ENCODE data around the gene UBLCP1. TPM values are rescaled to one million over a fixed set of nuclear protein-coding genes. Genes with fewer than 3 reads are reported as not detected.
"Not testable (repeated sequence)": the region's sequence is repeated elsewhere in the genome, so short reads cannot be mapped to it uniquely, and the experiment has no call there.

Gene UBLCP1
- total RNA-seq, 1 donor: 36.7 TPM

- TF ChIP-seq CTCF (IDR thresholded peaks at IDR 0.05; ENCODE audit: insufficient read depth, low read depth, low read length): no peak
- DNase-seq (ENCODE audit: low read depth): peak; percentile 76
- H3K4me3 ChIP-seq (ENCODE audit: low read depth, low read length): no peak overlapping the region
Measured at GRCh38 chr5:159231167-159231566, 31.9 kb upstream of the UBLCP1 start.

GRCh38 chr5:159235871-159236520 is 27.1 kb upstream of the UBLCP1 start:
- H3K4me3 ChIP-seq (ENCODE audit: low read depth, low read length); DNase-seq (ENCODE audit: low read depth): not testable (repeated sequence)

GRCh38 chr5:159240301-159240870 is 22.7 kb upstream of the UBLCP1 start:
- DNase-seq (ENCODE audit: low read depth): peak; percentile 46
- TF ChIP-seq CTCF (IDR thresholded peaks at IDR 0.05; ENCODE audit: insufficient read depth, low read depth, low read length): no peak
- no peak overlapping the region for H3K4me3 ChIP-seq (ENCODE audit: low read depth, low read length)

- TF ChIP-seq CTCF (IDR thresholded peaks at IDR 0.05; ENCODE audit: insufficient read depth, low read depth, low read length): no peak
- DNase-seq (ENCODE audit: low read depth): no peak
- no peak overlapping the region for H3K4me3 ChIP-seq (ENCODE audit: low read depth, low read length)
Measured at GRCh38 chr5:159241946-159242552, 21.0 kb upstream of the UBLCP1 start.

- TF ChIP-seq CTCF (IDR thresholded peaks at IDR 0.05; ENCODE audit: insufficient read depth, low read depth, low read length): no peak
- DNase-seq (ENCODE audit: low read depth): no peak
- H3K4me3 ChIP-seq (ENCODE audit: low read depth, low read length): no peak overlapping the region
Measured at GRCh38 chr5:159242656-159243055, 20.4 kb upstream of the UBLCP1 start.

GRCh38 chr5:159243385-159243784 is 19.7 kb upstream of the UBLCP1 start:
- DNase-seq (ENCODE audit: low read depth): no peak
- no peak for TF ChIP-seq CTCF (IDR thresholded peaks at IDR 0.05; ENCODE audit: insufficient read depth, low read depth, low read length)
- no peak overlapping the region for H3K4me3 ChIP-seq (ENCODE audit: low read depth, low read length)

GRCh38 chr5:159244163-159244562 is 18.9 kb upstream of the UBLCP1 start:
- peak; percentile 7 for DNase-seq (ENCODE audit: low read depth)
- H3K4me3 ChIP-seq (ENCODE audit: low read depth, low read length): no peak overlapping the region
- TF ChIP-seq CTCF (IDR thresholded peaks at IDR 0.05; ENCODE audit: insufficient read depth, low read depth, low read length): no peak
